ENCODE measurements around the gene HOXA3.

Gene HOXA3

GRCh38 chr7:27111042-27111750, 41.2 kb downstream of the HOXA3 start:
- no peak for DNase-seq

DNA sequence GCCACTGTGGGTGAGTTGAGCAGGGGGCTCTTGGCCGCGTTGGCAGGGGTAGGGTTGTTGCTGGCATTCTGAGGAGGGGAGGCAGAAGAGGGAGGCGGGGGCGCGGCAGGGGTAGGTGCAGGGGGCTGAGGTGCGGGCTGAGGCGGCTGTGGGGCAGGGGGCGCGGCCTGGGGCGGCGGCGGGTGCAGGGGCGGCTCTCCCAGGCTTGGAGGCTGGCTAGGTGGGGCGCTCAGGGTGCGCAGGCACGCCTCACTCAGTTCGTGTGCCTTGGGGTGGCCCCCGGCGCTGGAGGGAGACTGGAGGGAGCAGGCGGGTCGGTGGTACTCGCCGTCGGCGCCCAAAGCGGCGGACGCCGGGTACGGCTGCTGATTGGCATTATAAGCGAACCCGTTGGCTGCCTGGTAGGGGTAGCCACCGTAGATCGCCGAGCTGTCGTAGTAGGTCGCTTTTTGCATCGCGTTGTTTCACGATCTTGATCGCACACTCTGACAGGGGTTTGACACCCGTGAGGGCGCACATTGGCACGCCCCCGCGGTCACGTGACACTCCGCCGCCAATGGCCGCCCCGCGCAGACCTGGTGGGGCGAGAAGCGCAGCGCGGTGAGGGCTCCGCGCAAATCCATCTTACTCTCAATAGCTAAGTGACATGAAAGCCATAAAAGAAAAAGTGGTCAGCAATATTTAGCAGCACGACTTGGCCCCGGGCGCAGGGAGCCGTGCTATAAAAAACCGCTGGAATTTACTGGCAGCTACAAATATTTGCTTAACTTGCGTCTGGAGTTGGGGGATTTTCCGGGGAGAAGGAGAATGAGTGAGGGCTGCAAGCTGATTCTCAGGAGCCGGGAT, 42.0 kb downstream of the HOXA3 start:
- DNase-seq = no peak

- no peak for DNase-seq
These were observed 42.8 kb downstream of the HOXA3 start for GRCh38 chr7:27109466-27110185.

DNA sequence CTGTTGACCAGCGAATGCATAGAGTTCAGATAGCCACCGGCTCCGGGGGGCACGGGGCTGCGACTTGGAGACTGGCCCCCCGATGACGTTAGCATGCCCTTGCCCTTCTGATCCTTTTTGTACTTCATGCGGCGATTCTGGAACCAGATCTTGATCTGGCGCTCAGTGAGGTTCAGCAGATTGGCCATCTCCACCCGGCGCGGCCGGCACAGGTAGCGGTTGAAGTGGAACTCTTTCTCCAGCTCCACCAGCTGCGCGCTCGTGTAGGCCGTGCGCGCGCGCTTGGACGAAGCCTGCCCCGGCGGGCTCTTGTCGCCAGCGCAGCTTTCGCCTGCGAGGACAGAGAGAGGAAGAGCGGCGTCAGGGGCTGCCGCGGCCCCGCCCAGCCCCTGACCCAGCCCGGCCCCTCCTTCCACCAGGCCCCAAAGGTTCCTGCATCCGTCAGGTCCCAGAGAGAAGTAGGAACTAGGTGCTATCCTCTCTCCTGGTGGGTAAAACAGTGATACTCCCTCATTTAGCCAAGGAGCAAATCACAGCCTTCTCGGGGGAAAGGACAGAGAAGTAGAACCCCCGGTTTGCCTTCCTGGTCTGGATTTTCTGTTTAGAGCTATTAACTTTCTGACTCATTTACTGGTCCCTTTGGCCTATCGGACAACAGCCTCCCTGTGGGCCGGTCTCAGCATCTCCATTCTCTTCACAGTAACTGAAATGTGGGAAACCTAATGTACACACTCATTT, 43.8 kb downstream of the HOXA3 start:
- no peak for DNase-seq

GRCh38 chr7:27107391-27108381, 44.7 kb downstream of the HOXA3 start:
- no peak for DNase-seq

GRCh38 chr7:27106901-27107240, 45.5 kb downstream of the HOXA3 start:
- DNase-seq = no peak

GRCh38 chr7:27106181-27106900, 46.0 kb downstream of the HOXA3 start:
- DNase-seq = no peak

GRCh38 chr7:27105301-27106031, 46.9 kb downstream of the HOXA3 start:
- DNase-seq = no peak

DNA sequence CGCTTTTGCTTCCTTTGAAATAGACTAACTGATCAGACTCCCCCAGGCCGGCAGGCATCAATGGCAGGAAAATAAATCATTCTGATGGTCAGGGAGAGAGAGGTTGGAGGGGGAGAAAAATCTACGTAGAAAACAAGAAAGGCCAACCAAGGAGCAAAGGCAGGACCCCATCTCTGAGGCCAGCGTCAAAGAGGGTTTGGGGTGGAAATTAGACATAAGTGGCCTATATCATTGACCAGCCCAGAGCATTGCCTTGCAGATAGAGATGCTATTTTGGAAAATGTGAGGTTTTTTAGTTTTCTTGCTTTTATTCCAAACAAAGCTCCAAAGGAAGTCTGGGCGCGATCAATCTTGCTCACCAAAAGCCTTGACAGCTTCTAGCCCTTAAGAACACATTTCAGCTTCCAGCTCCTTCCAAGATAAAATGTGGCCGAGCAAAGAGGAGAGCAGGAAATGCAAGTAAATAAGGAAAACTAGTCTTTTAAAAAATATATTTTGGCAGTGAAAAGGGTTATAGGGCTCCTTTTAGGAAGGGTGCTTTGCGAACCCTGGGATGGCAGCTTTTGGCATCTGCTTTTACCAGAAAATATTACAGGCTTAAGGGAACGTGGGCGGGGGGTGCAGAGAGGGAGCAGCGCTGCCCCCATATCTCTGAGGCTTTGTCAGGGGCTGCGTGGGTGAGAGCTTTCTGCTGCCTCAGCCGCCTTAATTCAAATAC, 47.9 kb downstream of the HOXA3 start:
- no peak for DNase-seq

DNA sequence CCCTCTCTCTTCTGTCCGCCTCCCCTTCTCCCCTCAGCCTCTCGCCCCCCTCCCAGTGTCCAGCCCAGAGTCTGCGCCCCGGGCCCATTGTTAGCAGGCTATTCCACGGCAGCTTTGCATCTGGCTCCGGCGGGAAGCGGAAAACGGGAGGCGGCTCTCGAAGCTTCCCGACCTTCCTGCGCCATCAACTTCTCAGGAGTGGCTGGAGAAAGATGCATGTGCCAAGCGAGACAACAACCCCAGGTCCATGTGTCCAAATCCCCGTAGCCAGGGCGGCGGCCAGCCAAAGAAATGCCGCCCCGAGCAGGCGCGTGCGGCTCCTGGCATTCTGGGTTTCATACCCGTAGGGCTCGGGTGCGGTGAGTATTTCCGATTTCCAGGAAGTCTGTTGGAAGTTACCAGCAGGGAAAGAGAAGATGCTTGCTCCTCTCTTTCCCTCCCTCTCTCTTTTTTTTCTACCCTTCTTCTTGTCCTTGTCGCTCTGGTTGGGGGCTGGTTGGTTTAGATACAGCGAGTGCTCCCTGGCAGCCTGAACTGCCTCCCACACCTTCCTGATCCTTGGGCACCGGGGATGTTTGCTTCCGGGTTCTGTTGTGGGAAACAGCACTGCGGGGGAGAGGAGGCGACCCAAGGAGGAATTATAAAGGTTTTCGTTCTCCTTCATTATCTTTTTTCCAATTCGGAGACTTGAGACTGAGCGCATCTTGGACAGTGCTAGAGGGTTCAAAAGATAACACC, 48.7 kb downstream of the HOXA3 start:
- no peak for DNase-seq

DNA sequence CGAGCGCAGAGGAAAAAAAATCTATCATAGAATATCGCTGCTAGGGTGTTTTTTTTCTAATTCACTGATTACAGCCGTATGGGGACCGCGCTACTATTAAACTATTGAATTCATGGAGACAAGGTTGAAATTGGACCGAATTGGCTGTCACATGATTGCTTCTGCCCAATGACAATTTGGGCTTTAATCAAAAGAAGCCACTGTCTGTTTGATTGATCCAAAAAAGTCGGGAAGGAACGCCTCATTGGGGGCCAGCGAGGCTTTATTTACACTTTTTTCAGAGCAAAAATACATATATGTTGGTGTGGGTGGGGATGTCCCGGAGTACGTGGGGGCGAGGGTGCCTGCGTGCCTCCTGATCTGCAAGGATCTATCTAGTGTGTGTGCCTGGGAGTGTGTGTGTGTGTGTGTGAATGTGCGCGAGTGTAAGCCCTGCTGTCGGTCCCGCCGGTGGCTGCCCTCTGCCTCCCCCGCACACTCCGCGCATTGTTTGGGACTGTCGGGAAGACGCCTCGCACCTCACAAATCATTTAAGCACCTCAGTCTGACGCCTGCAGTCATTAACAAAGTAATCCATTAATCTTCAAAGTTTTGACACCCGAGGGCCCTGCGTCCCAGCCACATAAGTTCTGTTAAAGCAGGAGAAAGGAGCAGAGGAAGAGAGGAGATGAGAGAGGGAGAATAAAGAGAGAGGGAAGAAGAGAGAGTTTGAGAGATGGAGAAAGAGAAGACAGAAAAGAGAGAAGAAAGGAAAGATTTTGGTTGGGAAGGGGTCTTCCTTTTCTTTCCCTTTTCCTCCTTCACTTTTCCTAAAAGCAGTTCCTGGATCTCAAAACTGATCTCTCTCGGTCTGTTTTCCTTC, 49.6 kb downstream of the HOXA3 start, which contains the start of gene HOXA2:
Gene HOXA2, minus strand, starts transcription at position 103 of the 862 bp plus-strand sequence. CDS start 183 bp downstream, outside the sequence.
- no peak for DNase-seq

GRCh38 chr7:27101957-27102580, 50.3 kb downstream of the HOXA3 start:
- no peak for DNase-seq

DNA sequence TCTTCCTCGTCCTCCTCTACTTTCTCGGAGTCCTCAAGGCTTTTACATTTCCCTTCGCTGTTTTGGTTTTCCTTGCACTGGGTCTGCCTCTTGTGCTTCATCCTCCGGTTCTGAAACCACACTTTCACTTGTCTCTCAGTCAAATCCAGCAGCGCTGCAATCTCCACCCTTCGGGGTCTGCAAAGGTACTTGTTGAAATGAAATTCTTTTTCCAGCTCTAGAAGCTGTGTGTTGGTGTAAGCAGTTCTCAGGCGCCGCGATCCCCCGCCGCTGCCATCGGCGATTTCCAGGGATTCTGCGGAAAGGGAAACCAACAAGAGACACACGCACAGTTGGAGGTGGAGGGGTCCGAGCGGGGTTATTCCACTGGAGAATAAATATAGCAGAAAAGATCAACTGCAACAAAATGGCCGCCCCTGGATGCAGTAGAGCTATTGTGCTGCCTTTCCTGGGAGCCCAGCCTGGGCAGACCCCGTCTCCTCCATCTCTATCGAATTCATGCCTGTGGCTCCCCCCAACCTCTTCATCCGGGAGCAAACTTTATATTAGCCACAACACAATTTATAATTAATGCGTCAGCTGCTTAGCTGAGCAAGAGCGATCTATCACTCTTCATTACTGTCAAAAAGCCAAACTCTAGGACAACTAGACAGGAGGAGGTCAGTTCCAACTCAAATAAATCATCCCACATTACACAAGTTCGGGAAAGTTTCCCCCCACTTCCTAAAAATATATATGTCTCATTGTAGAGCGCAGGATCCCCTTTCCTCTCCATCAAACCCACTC, 51.0 kb downstream of the HOXA3 start:
- no peak for DNase-seq

GRCh38 chr7:27100694-27101170, 51.7 kb downstream of the HOXA3 start:
- DNase-seq = no peak

DNA sequence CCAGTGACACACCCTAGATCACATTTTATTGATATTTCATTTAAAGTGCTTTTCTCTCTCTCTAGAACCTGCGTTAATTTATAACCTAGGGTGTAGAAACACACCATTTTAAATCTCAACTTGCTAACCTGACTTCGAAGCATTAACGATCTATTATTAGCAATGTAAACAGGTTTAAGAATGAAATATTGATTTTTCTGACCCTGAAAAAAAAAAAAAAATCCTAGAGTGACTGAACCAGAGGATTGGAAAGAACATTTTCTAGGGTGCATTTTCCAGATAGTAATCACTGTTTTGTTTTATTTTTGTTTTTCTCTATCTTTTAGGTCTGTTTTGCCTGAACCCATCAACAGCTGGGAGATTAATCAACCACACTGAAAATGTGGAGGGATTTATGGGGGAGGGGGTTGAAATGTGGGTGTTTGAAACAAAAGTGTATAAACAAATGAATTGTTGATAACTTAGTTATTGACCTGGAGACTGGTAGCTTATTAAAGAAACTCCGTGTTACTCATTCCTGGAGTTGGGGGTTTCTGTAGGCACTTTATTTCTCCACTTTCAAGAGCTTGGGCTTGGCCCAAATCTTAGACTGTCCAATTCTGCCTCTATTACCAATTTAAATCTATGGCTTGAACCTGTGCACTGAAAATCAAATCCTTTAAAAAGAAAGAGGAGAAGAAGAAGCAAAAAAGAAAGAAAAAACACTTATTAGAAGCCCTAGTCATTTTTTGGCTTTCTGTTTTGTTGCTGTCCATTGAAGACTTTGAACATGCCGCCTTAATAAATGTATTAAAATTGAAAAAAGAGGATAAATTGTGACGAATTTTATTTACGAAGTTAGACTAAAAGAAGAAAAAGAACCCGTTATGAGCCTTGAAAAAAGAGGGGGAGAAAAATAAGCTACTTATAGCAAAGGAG, 52.7 kb downstream of the HOXA3 start:
- no peak for DNase-seq

Data from CD4-positive, alpha-beta T cell treated with Interleukin-10 for 1 hour (primary cell).